Activated CD8-positive, alpha-beta T cell treated with anti-CD3 and anti-CD28 coated beads for 36 hours (primary cell): Measurements from ENCODE around the gene RPL4. TPM values are rescaled to one million over a fixed set of nuclear protein-coding genes. Genes with fewer than 3 reads are reported as not detected.

Source experiments
- microRNA-seq: library from miRNA; unstranded; fragments of <30 nt; microRNA quantifications from one replicate; pipeline ENCODE4 v1.2.0, GENCODE V29; 2022; ENCODE audit warnings: borderline microRNAs expressed, borderline replicate concordance
- total RNA-seq, 2 experiments: library from RNA; stranded (reverse); gene quantifications; one replicate each; pipeline ENCODE4 v1.2.3, GENCODE V29; 2021

The RPL4 gene
- total RNA-seq, 2 experiments from 2014 or later, result 5,254 to 5,310 TPM

Small RNA genes within 50 kb of the gene (microRNA-seq; reads per million reads assigned to microRNA genes)
- gene MIR4512, result not detected

Other genes starting within 250 kb of the RPL4 start
- gene DIS3L, start 211.3 kb downstream of the RPL4 start, total RNA-seq, result 10 to 100 TPM; 23.6 to 23.7 TPM
- gene TIPIN, start 148.2 kb downstream of the RPL4 start, total RNA-seq, result 10 to 100 TPM; 49.8 to 50.1 TPM
- 100 to 1,000 TPM; 117 to 118 TPM for gene MAP2K1, start 117.9 kb downstream of the RPL4 start, total RNA-seq
- 10 to 100 TPM; 27.7 to 31.4 TPM for gene SNAPC5, start 7.1 kb downstream of the RPL4 start, total RNA-seq
- gene ZWILCH, start 471 bp upstream of the RPL4 start, total RNA-seq, result 10 to 100 TPM; 29.9 to 30.2 TPM
- not detected for gene LCTL, start 61.1 kb upstream of the RPL4 start, total RNA-seq
- under 1 TPM; 0.25 to 0.41 TPM for gene SMAD6, start 197.4 kb upstream of the RPL4 start, total RNA-seq